Testis (tissue), 3 donors: Measurements from ENCODE around the gene MRPL41. TPM values are rescaled to one million over a fixed set of nuclear protein-coding genes. Genes with fewer than 3 reads are reported as not detected.

Source experiments
- DNase-seq: peaks from one replicate; pipeline ENCODE4 v3.0.0-alpha.2; 2019
- H3K27ac ChIP-seq, 2 donors: fragments of 200-600 bp; sonication (generic); one replicate each; pipeline ENCODE4 v1.5.1; 2019
- H3K27me3 ChIP-seq: fragments of 200-600 bp; sonication (generic); one replicate; pipeline ENCODE4 v1.5.1; 2019
- H3K36me3 ChIP-seq: fragments of 200-600 bp; sonication (generic); one replicate; pipeline ENCODE4 v1.5.1; 2017; ENCODE audit warnings: low read depth; ENCODE audit errors: missing control alignments
- H3K4me1 ChIP-seq: fragments of 200-600 bp; sonication (generic); one replicate; pipeline ENCODE4 v1.5.1; 2019
- H3K4me3 ChIP-seq, 2 donors: fragments of 200-600 bp; sonication (generic); one replicate each; pipeline ENCODE4 v1.5.1; 2017 to 2019
- H3K9me3 ChIP-seq: fragments of 200-600 bp; sonication (generic); one replicate; pipeline ENCODE4 v1.5.1; 2017
- POLR2A ChIP-seq: fragments of 450-650 bp; IDR thresholded peaks from one replicate; pipeline ENCODE4 v1.6.1; 2017; ENCODE audit warnings: antibody characterized with exemption, mild to moderate bottlenecking, moderate library complexity
- WGBS, 2 donors: methylation state at CpG; one replicate each; pipeline ENCODE4 v1.1.5; 2018; 5-methylcytosine and 5-hydroxymethylcytosine counted together
- intact Hi-C: fragments of 100-400 bp; cut with DNase I; formaldehyde crosslinking; loops from one replicate; pipeline ENCODE4 v1.15.1; 2023; ENCODE audit warnings: low total_unique reads
- polyA plus RNA-seq: library from polyadenylated mRNA; stranded (reverse); fragments of 350-450 nt; fragmentation: Illumina TruSeq; extraction: RNeasy Lipid Tissue Mini Kit (QIAGEN cat#74804); gene quantifications from one replicate; pipeline ENCODE4 v1.2.3, GENCODE V29; 2014; ENCODE audit warnings: low read depth, low replicate concordance; ENCODE audit not compliant: insufficient read depth
- total RNA-seq, 2 donors: library from RNA; depleted of rRNA; stranded (reverse); fragments of >200 nt; gene quantifications; one replicate each; pipeline ENCODE4 v1.2.3, GENCODE V29; 2016
- TF ChIP-seq, protein P1 (sequence below), 3 experiments: fragments of 450-650 bp in 2 of 3; fragments of 200-600 bp in 1 of 3; sonication (generic) in 1 of 3; IDR thresholded peaks; one replicate each; pipeline ENCODE4 v1.5.1; 2016 to 2019; ENCODE audit warnings: antibody characterized with exemption in 3 of 3, mild to moderate bottlenecking in 2 of 3, moderate library complexity in 1 of 3

MRPL41 gene
- total and polyA plus RNA-seq, 3 donors from 2014 or later, result 25.9 to 55.0 (median 29.8) TPM

DNA sequence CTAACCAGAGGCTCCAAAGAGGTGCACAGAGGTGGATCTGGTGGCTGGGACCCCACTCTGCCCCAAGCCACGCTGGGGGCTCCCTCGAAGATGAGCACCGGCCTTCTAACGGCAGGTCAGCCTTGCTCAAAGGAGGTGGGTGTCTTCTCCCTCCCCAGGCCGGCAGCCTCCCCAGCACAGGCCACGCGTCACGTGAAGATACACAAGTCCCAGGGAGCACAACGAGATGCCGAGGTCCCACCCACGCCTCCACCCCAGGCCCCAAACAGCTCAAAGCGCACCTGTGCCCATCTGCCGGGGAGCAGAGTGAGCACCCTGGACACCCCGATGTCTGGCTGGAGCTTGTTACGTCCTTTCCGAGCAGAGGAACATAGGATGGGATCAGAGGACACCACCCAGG lies 13.6 kb upstream of the MRPL41 start:
- H3K4me3 ChIP-seq, result no peak overlapping the region
- TF ChIP-seq, protein P1, sequence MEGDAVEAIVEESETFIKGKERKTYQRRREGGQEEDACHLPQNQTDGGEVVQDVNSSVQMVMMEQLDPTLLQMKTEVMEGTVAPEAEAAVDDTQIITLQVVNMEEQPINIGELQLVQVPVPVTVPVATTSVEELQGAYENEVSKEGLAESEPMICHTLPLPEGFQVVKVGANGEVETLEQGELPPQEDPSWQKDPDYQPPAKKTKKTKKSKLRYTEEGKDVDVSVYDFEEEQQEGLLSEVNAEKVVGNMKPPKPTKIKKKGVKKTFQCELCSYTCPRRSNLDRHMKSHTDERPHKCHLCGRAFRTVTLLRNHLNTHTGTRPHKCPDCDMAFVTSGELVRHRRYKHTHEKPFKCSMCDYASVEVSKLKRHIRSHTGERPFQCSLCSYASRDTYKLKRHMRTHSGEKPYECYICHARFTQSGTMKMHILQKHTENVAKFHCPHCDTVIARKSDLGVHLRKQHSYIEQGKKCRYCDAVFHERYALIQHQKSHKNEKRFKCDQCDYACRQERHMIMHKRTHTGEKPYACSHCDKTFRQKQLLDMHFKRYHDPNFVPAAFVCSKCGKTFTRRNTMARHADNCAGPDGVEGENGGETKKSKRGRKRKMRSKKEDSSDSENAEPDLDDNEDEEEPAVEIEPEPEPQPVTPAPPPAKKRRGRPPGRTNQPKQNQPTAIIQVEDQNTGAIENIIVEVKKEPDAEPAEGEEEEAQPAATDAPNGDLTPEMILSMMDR (IDR thresholded peaks at IDR 0.05), result no peak
- TF ChIP-seq POLR2A, result no peak
- no peaks in the 10 kb centered on the region for H3K4me1 ChIP-seq
- H3K27me3 ChIP-seq, result no peaks in the 10 kb centered on the region
- no peaks in the 10 kb centered on the region for H3K9me3 ChIP-seq
- 95 to 97% methylated on average over 11 to 16 of the region's 16 CpGs for WGBS, 2 donors
- intact Hi-C loops, result no loop called here
- no peak overlapping the region for H3K27ac ChIP-seq
- no peak for DNase-seq
- H3K36me3 ChIP-seq, result no peaks in the 10 kb centered on the region

DNA sequence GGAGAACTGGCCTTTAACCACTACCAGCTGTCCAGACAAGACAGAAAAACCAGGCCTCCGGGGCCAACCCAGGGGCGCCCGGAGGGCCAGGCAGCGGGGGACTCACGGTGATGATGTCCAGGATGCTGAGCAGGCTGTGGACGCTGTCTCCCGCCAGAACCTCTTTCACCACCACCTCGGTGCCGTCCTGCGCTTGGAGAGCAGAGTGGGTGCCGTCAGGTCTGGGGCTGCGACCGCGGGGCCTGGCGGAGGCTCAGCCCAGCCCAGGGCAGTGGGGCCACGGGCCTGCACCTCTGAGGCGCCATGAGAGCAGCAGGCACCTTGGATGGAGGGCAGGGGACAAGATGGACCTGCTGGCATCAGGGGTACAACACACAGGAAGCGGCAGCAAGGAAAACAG lies 11.1 kb upstream of the MRPL41 start:
- Histone ChIP-seq H3K4me3 (no peak overlapping the region), H3K9me3 (no peaks in the 10 kb centered on the region), H3K4me1 (no peaks in the 10 kb centered on the region), H3K27me3 (no peaks in the 10 kb centered on the region), H3K36me3 (no peaks in the 10 kb centered on the region), H3K27ac (no peak overlapping the region)
- 92 to 94% methylated on average over 17 to 18 of the region's 18 CpGs for WGBS, 2 donors
- TF ChIP-seq, protein P1 (IDR thresholded peaks at IDR 0.05), result no peak
- TF ChIP-seq POLR2A, result no peak
- no peak for DNase-seq
- intact Hi-C loops, result no loop called here

DNA sequence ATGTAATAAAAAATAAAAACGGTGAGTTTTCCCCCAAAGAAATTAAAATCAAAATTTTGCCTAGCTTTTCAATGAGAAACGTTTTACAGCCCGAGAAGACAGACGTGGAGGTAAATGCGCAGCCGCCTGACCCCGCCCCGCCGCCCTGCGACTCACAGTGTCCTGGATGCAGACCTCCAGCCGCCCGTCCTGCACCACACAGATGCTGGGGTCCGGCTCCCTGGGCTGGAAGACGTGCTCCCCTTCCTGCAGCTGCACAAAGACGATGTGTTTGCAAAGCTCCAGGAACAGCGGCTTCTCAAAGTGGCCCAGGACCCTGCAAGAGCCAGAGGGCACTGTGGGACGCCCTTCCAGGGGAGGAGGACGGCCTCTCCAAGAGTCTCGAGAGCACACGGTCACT lies 9.2 kb upstream of the MRPL41 start:
- no peak for DNase-seq

DNA sequence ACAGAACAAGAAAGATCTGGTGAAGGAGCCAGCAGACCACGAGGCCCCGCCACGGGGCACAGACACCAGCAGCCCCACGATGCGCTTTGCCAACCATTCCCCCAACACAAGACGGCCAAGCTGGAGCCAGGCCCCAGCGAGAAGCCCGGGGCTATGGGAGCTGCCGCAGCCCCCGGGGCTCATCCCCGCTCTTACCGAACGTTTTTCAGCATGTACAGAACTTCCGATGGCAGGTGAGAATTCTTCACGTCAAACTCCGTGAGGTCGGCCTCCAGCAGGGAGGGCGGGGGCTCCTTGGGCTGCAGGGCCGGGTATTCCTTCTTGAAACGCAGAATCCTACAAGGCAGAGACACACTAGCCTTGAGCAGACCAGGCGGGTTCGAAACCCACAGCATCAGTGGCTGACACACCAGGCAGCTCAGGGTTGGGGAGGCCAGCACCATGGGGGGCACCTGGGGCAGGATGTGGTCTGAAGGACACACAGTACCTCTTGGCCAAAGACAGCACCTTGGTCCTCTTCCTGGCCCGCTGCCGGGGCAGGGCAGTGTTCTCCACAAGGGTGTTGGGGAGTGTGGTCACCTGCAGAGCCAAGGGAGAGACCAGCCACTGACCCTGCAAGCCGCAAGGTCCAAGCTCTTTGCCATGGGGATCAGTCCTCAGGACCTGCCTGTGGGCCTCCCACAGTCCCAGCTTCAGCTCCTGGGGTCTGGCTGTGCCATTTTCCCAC lies 8.3 kb upstream of the MRPL41 start:
- no peak overlapping the region for H3K4me3 ChIP-seq
- no peaks in the 10 kb centered on the region for H3K36me3 ChIP-seq
- no peaks in the 10 kb centered on the region for H3K9me3 ChIP-seq
- intact Hi-C loops, result no loop called here
- no peak overlapping the region for H3K27ac ChIP-seq
- TF ChIP-seq, protein P1 (IDR thresholded peaks at IDR 0.05), result no peak
- TF ChIP-seq POLR2A, result no peak
- WGBS, 2 donors, result 92 to 95% methylated on average over 14 to 25 of the region's 25 CpGs
- no peaks in the 10 kb centered on the region for H3K4me1 ChIP-seq
- no peaks in the 10 kb centered on the region for H3K27me3 ChIP-seq
- DNase-seq, result no peak

More for the DNA sequence above, 9.2 kb upstream of the MRPL41 start:
- Histone ChIP-seq H3K27me3 (no peaks in the 10 kb centered on the region), H3K27ac (no peak overlapping the region), H3K4me1 (no peaks in the 10 kb centered on the region), H3K36me3 (no peaks in the 10 kb centered on the region), H3K9me3 (no peaks in the 10 kb centered on the region), H3K4me3 (no peak overlapping the region)
- intact Hi-C loops, result no loop called here
- WGBS, 2 donors, result 93 to 95% methylated on average over 20 of the region's 20 CpGs
- TF ChIP-seq, protein P1 (IDR thresholded peaks at IDR 0.05), result no peak
- no peak for TF ChIP-seq POLR2A
